ENCODE results near the gene LRRC75B.

The LRRC75B gene

GRCh38 chr22:24584871-24585411 is 7.9 kb downstream of the LRRC75B start:
- DNase-seq, result no peak

GRCh38 chr22:24584166-24584790 is 8.6 kb downstream of the LRRC75B start:
- DNase-seq, result no peak

- no peak for DNase-seq
These were observed 9.4 kb downstream of the LRRC75B start for GRCh38 chr22:24583221-24584165.

GRCh38 chr22:24582056-24582814 is 10.6 kb downstream of the LRRC75B start:
- no peak for DNase-seq

GRCh38 chr22:24580276-24580675 is 12.6 kb downstream of the LRRC75B start:
- DNase-seq, result no peak

GRCh38 chr22:24579258-24579601 is 13.6 kb downstream of the LRRC75B start:
- no peak for DNase-seq

GRCh38 chr22:24578355-24579257 is 14.3 kb downstream of the LRRC75B start:
- DNase-seq, result no peak

- no peak for DNase-seq
These were observed 16.1 kb downstream of the LRRC75B start for GRCh38 chr22:24576778-24577177.

- DNase-seq, result no peak
These were observed 21.6 kb downstream of the LRRC75B start for GRCh38 chr22:24571266-24571665.

GRCh38 chr22:24567668-24568067 is 25.2 kb downstream of the LRRC75B start:
- no peak for DNase-seq

GRCh38 chr22:24566899-24567511 is 25.9 kb downstream of the LRRC75B start:
- no peak for DNase-seq

- no peak for DNase-seq
These were observed 27.8 kb downstream of the LRRC75B start for GRCh38 chr22:24565077-24565476.

- no peak for DNase-seq
These were observed 28.4 kb downstream of the LRRC75B start for GRCh38 chr22:24564376-24565058.

GRCh38 chr22:24563246-24563645 is 29.6 kb downstream of the LRRC75B start:
- DNase-seq, result no peak

GRCh38 chr22:24559471-24559870 is 33.4 kb downstream of the LRRC75B start:
- DNase-seq, result no peak

- DNase-seq, result peak; percentile 100
These were observed 37.5 kb downstream of the LRRC75B start, which contains the start of gene SNRPD3 for GRCh38 chr22:24555165-24556039. SNRPD3 (plus strand) TSS chr22:24555999; CDS start chr22:24557675, 1,676 bp downstream.

GRCh38 chr22:24554313-24555164 is 38.3 kb downstream of the LRRC75B start, which contains the start of gene GUCD1:
GUCD1 (minus strand) TSS chr22:24555138; CDS start chr22:24554991, 147 bp downstream.
- DNase-seq, result peak; percentile 59

- no peak for DNase-seq
These were observed 39.1 kb downstream of the LRRC75B start for GRCh38 chr22:24553597-24554312.
